GM20000 (cell line): Measurements from ENCODE around the gene MEF2A.

Experiments used
- DNase-seq: peaks from one replicate; pipeline ENCODE4 v3.0.0; 2012; ENCODE audit warnings: low spot score
- CTCF ChIP-seq: IDR thresholded peaks from 2 replicates; pipeline ENCODE4 v1.5.1; 2012; ENCODE audit warnings: mild to moderate bottlenecking, control low read depth; ENCODE audit errors: extremely low read depth, missing control alignments

Gene MEF2A

DNA sequence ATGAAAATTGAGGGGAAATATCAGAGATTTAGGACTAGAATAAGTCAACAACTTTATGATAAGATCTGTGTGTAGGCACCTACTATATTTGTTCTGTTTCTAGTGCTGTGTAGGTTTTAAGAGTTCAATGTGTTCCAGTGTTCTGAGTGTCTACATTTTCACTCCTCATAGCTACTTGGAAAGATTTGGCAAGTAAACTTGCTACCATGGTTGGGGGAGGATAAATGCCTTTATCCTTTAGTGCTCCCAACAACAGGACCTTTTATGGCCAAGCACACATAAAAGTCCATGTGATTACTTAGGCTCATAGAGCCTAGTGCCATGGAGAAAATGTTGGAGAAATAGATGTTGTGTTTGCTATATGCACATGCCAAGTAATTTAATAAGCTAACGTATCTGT, 103.5 kb downstream of the MEF2A start:
- no peak for TF ChIP-seq CTCF
- DNase-seq = no peak

- TF ChIP-seq CTCF = no peak
- no peak for DNase-seq
Measured at GRCh38 chr15:99671926-99672635, 106.3 kb downstream of the MEF2A start.

DNA sequence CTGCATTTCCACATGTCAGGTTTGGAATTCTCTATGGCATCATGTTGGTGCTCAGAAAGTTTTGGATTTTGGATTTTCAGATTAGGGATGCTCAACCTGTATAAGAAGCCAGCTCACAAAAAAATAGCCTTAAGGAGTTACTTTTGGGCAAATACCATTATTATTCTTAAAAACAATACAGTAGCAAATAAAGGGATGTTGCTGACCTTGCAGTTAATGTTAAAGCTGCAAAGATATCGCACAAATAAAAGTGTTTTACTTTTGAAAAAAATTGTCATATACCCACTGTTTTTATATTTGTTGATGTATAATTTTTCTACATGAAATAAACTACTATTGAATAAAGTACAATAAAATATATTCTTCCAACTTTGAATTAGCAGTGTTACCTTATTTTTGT, 107.3 kb downstream of the MEF2A start:
- no peak for DNase-seq
- no peak for TF ChIP-seq CTCF

DNA sequence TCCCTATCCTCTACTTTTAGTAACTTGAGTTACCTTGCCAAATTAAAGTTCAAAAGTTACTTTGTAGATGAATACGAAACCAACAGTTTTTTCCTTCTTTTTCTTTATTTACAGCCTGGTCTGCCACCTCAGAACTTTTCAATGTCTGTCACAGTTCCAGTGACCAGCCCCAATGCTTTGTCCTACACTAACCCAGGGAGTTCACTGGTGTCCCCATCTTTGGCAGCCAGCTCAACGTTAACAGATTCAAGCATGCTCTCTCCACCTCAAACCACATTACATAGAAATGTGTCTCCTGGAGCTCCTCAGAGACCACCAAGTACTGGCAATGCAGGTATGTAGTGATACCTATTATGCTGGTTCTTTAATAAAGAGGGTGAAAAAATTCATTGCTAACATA, 108.5 kb downstream of the MEF2A start:
- DNase-seq = no peak
- TF ChIP-seq CTCF = no peak

DNA sequence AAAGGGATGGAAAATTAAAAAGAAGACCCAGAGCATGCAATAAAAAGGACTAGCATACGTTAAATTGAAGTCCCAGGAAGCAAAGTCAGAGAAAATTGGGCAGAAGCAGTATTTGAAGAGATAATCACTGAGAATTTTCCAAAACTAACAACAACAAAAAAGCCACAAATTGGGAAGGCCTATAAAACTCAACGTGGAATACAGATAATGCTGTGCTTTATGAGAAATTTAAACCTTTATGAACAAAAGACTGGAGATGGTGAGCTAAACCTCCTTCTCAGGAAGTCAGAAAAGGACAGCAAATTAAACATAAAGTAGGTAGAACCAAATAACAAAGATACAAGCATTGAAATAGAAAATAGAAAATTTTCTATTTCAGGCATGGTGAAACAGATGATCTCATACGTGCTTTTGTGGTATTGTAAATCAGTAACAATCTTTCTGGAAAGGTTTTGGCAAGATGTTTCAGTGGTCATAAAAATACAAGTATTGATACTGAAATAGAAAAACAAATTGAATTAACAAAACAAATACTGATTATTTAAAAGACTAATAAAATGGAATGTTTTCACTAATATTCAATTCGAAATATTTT, 111.9 kb downstream of the MEF2A start:
- peak; percentile 27 for DNase-seq
- TF ChIP-seq CTCF = no peak

DNA sequence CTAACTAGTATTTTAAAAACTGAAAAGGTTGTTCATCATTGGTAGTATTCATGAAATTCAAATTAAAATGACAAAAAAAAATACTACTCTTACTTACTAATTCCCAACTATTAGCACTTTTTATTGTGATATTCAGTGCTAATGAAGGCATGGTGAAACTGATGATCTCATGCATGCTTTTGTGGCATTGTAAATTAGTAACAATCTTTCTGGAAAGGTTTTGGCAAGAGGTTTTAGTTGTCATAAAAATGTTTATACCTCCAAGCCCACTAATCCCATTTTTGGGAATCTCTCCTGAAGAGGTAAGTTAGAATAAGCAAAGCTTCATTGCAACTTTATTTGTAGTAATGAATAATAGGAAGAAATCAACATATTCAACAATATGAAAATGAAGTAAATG, 114.5 kb downstream of the MEF2A start:
- DNase-seq = no peak
- no peak for TF ChIP-seq CTCF

DNA sequence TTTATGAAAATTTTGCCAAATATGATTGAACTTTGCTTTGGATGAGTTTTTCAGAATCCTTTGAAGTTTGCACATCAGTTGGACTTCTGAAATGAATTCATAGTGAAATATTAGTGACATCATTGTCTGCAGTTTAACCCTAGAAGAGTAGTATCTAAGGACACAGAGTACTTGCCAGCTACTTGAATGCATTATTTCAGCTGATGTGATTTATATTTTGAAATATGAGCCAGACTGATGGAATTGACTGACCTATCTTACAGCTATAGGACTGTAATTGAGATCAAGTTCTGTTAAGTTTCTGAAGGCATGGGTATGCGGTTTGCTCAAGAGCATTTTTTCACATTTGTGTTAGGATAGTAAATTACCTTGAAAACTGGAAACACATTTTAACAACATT, 116.2 kb downstream of the MEF2A start:
- no peak for DNase-seq

More for the DNA sequence above, 116.2 kb downstream of the MEF2A start:
- no peak for TF ChIP-seq CTCF
